PC-9 (cell line): Measurements from ENCODE around the gene RELCH. TPM values are rescaled to one million over a fixed set of nuclear protein-coding genes. Genes with fewer than 3 reads are reported as not detected.

Experiments
- BruUV-seq: library from RNA; stranded (reverse); fragments of 400-500 nt; replicated peaks from 2 replicates; lab custom pipeline; 2021; lab: Mats Ljungman, UMichigan
- CTCF ChIA-PET: fragments of 300-600 bp; sonication (Branson Sonifier 250); formaldehyde crosslinking; loops from one replicate; lab custom pipeline; 2022; ENCODE audit warnings: antibody characterized with exemption; lab: Charles Lee
- POLR2A ChIA-PET: fragments of 300-600 bp; sonication (Branson Sonifier 250); formaldehyde crosslinking; loops from one replicate; lab custom pipeline; 2022; ENCODE audit warnings: antibody characterized with exemption; ENCODE audit not compliant: unreplicated experiment; lab: Charles Lee
- DNase-seq, 2 experiments: peaks; one replicate each; pipeline versions ENCODE4 v3.0.0 to v3.0.0-alpha.2; 2015 to 2022; ENCODE audit warnings: mixed read lengths in 1 of 2
- H2AFZ ChIP-seq: fragments of 200-600 bp; sonication (generic); 2 replicates; pipeline ENCODE4 v1.8.1; 2017; ENCODE audit warnings: antibody characterized with exemption
- H3F3A ChIP-seq: fragments of 200-600 bp; sonication (generic); 2 replicates; pipeline ENCODE4 v1.8.1; 2017; ENCODE audit warnings: antibody characterized with exemption, mild to moderate bottlenecking, low read depth; ENCODE audit not compliant: insufficient read depth
- H3K27ac ChIP-seq: fragments of 200-600 bp; sonication (generic); 2 replicates; pipeline ENCODE4 v1.6.1; 2016; ENCODE audit warnings: mixed run types
- H3K27me3 ChIP-seq: fragments of 200-600 bp; sonication (generic); 2 replicates; pipeline ENCODE4 v1.6.1; 2016; ENCODE audit warnings: low read depth, mixed run types; ENCODE audit not compliant: insufficient read depth
- H3K36me3 ChIP-seq: fragments of 200-600 bp; sonication (generic); 2 replicates; pipeline ENCODE4 v1.6.1; 2016; ENCODE audit warnings: low read depth, mixed run types
- H3K4me1 ChIP-seq: fragments of 200-600 bp; sonication (generic); replicated peaks from 2 replicates; pipeline ENCODE4 v1.6.1; 2016; ENCODE audit warnings: mixed run types; ENCODE audit not compliant: insufficient read depth
- H3K4me2 ChIP-seq: fragments of 200-600 bp; sonication (generic); 2 replicates; pipeline ENCODE4 v1.6.1; 2017; ENCODE audit warnings: mixed run types
- H3K4me3 ChIP-seq: fragments of 200-600 bp; sonication (generic); 2 replicates; pipeline ENCODE4 v1.6.1; 2016; ENCODE audit warnings: mixed run types
- H3K79me2 ChIP-seq: fragments of 200-600 bp; sonication (generic); 2 replicates; pipeline ENCODE4 v1.6.1; 2017; ENCODE audit warnings: low read depth, mixed run types
- H3K9me2 ChIP-seq: fragments of 200-600 bp; sonication (generic); 2 replicates; pipeline ENCODE4 v1.8.1; 2017; ENCODE audit warnings: mild to moderate bottlenecking; ENCODE audit not compliant: insufficient read depth
- H3K9me3 ChIP-seq: fragments of 200-600 bp; sonication (generic); 2 replicates; pipeline ENCODE4 v1.8.1; 2016; ENCODE audit warnings: low read depth; ENCODE audit not compliant: insufficient read depth
- H4K20me1 ChIP-seq: fragments of 200-600 bp; sonication (generic); 2 replicates; pipeline ENCODE4 v1.8.1; 2017; ENCODE audit not compliant: insufficient read depth
- CTCF ChIP-seq: fragments of 200-600 bp; sonication (generic); conservative IDR thresholded peaks from 2 replicates; pipeline ENCODE4 v1.6.1; 2017; ENCODE audit warnings: mixed run types, antibody characterized with exemption, mild to moderate bottlenecking, moderate library complexity
- EZH2 ChIP-seq: fragments of 200-600 bp; sonication (generic); IDR thresholded peaks from 2 replicates; pipeline ENCODE4 v1.8.0; 2017; ENCODE audit warnings: antibody characterized with exemption, low read depth
- intact Hi-C: fragments of 100-400 bp; cut with micrococcal nuclease; formaldehyde crosslinking; loops from one replicate; pipeline ENCODE4 v1.10.0; 2022; ENCODE audit not compliant: unreplicated experiment
- total RNA-seq: library from RNA; stranded (reverse); gene quantifications from 2 replicates; pipeline ENCODE4 v1.2.3, GENCODE V29; 2021

The RELCH gene
- total RNA-seq, 1 experiment from 2014 or later: 20.1 TPM

GRCh38 chr18:62341473-62341872 is 154.4 kb downstream of the RELCH start:
- peaks cover 9% of the 10 kb centered on the region; the same call in 1 of the 2 replicates for H3F3A ChIP-seq
- H3K4me2 ChIP-seq: no peak overlapping the region
- BruUV-seq: no TSS peak
- H2AFZ ChIP-seq: no peak overlapping the region
- H3K79me2 ChIP-seq: no peaks in the 10 kb centered on the region
- no peak overlapping the region for H3K4me3 ChIP-seq
- H4K20me1 ChIP-seq: no peaks in the 10 kb centered on the region
- ChIA-PET POLR2A (no interaction called here), CTCF (no interaction called here)
- H3K4me1 ChIP-seq: peaks cover 17% of the 10 kb centered on the region
- no peak for DNase-seq
- no peaks in the 10 kb centered on the region for H3K27me3 ChIP-seq
- no peaks in the 10 kb centered on the region for H3K9me2 ChIP-seq
- intact Hi-C loops: no loop called here
- no peaks in the 10 kb centered on the region for H3K9me3 ChIP-seq
- no peak overlapping the region for H3K27ac ChIP-seq
- TF ChIP-seq CTCF (no peak), EZH2 (no peak)
- no peaks in the 10 kb centered on the region for H3K36me3 ChIP-seq

- POLR2A ChIA-PET: no interaction called here
- H3F3A ChIP-seq: peaks cover 16% of the 10 kb centered on the region; the same call in 1 of the 2 replicates
- intact Hi-C loops: no loop called here
Measured at GRCh38 chr18:62342884-62343283, 155.8 kb downstream of the RELCH start.

GRCh38 chr18:62343316-62343715 is 156.3 kb downstream of the RELCH start:
- no peak overlapping the region for H3K4me2 ChIP-seq
- H3K4me1 ChIP-seq: peaks cover 17% of the 10 kb centered on the region
- CTCF ChIA-PET: no interaction called here
- no TSS peak for BruUV-seq
- H3K4me3 ChIP-seq: no peak overlapping the region
- H3K9me2 ChIP-seq: no peaks in the 10 kb centered on the region
- no peaks in the 10 kb centered on the region for H3K36me3 ChIP-seq
- POLR2A ChIA-PET: no interaction called here
- no peaks in the 10 kb centered on the region for H3K79me2 ChIP-seq
- DNase-seq: no peak
- H3K27ac ChIP-seq: no peak overlapping the region
- no peak overlapping the region for H2AFZ ChIP-seq
- H3F3A ChIP-seq: peaks cover 16% of the 10 kb centered on the region; the same call in 1 of the 2 replicates
- H4K20me1 ChIP-seq: no peaks in the 10 kb centered on the region
- H3K27me3 ChIP-seq: no peaks in the 10 kb centered on the region
- intact Hi-C loops: no loop called here
- no peaks in the 10 kb centered on the region for H3K9me3 ChIP-seq
- no peak for TF ChIP-seq CTCF
- no peak for TF ChIP-seq EZH2

More at GRCh38 chr18:62342884-62343283, 155.8 kb downstream of the RELCH start:
- Histone ChIP-seq H3K9me3 (no peaks in the 10 kb centered on the region), H4K20me1 (no peaks in the 10 kb centered on the region), H3K4me2 (no peak overlapping the region), H3K4me1 (peaks cover 17% of the 10 kb centered on the region), H3K27me3 (no peaks in the 10 kb centered on the region), H3K27ac (no peak overlapping the region), H3K79me2 (no peaks in the 10 kb centered on the region), H3K4me3 (no peak overlapping the region), H2AFZ (no peak overlapping the region), H3K9me2 (no peaks in the 10 kb centered on the region), H3K36me3 (no peaks in the 10 kb centered on the region)
- CTCF ChIA-PET: no interaction called here
- TF ChIP-seq EZH2 (no peak), CTCF (no peak)
- DNase-seq: no peak
- no TSS peak for BruUV-seq
